Measurements from ENCODE around the gene PIP4K2B.
"Not testable (repeated sequence)": the region's sequence is repeated elsewhere in the genome, so short reads cannot be mapped to it uniquely, and the experiment has no call there.

- not testable (repeated sequence) for TF ChIP-seq CTCF (IDR thresholded peaks at IDR 0.05; ENCODE audit: control extremely low read depth in 1 of 3, insufficient read depth in 1 of 3, low read depth in 1 of 3, low read length in 3 of 3); CEBPB (IDR thresholded peaks at IDR 0.05; ENCODE audit: low read depth, low read length); POLR2A (IDR thresholded peaks at IDR 0.05; ENCODE audit: control extremely low read depth in 1 of 2, low read depth in 2 of 2, low read length in 2 of 2); SP2 (IDR thresholded peaks at IDR 0.05; ENCODE audit: low read length); CREB1 (IDR thresholded peaks at IDR 0.05); CHD2 (IDR thresholded peaks at IDR 0.05; ENCODE audit: low read length); MAX (IDR thresholded peaks at IDR 0.05); RAD21 (IDR thresholded peaks at IDR 0.05 in 1 of 2, conservative IDR thresholded peaks at IDR 0.05 in 1 of 2; ENCODE audit: low read depth in 2 of 2, low read length in 2 of 2); GTF2F1 (IDR thresholded peaks at IDR 0.05; ENCODE audit: borderline replicate concordance, low read depth, low read length); JUN (IDR thresholded peaks at IDR 0.05; ENCODE audit: low read depth, low read length); EZH2 (IDR thresholded peaks at IDR 0.05; ENCODE audit: low read depth, low read length, severe bottlenecking); RNF2 (IDR thresholded peaks at IDR 0.05; ENCODE audit: borderline replicate concordance, low read depth, low read length, missing control alignments, poor library complexity, severe bottlenecking); POLR2AphosphoS5 (IDR thresholded peaks at IDR 0.05; ENCODE audit: low read depth, low read length); JUND (IDR thresholded peaks at IDR 0.05; ENCODE audit: low read length)
Observed at GRCh38 chr17:38787999-38788398, 11.4 kb downstream of the PIP4K2B start.

All from H1 (cell line).